Measurements from ENCODE around the gene TRMT10B. TPM values are rescaled to one million over a fixed set of nuclear protein-coding genes. Genes with fewer than 3 reads are reported as not detected.

TRMT10B gene, protein sequence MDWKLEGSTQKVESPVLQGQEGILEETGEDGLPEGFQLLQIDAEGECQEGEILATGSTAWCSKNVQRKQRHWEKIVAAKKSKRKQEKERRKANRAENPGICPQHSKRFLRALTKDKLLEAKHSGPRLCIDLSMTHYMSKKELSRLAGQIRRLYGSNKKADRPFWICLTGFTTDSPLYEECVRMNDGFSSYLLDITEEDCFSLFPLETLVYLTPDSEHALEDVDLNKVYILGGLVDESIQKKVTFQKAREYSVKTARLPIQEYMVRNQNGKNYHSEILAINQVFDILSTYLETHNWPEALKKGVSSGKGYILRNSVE
- total RNA-seq (2014; rRNA removed; shearing (Covaris generic)) (not detected in 2 replicates), total RNA-seq (2022) (2.8 and 3.0 TPM in 2 replicates), Bru-seq, nascent RNA (percentile 45 among the genes with signal in this experiment), BruChase-seq, experiment 1, labeled RNA remaining after a 6-hour chase (percentile 43 among the genes with signal in this experiment), BruChase-seq, experiment 2, labeled RNA remaining after a 2-hour chase (percentile 44 among the genes with signal in this experiment)
- long read RNA-seq, partial matches to known transcripts, result 3 of 98 reads
- long read RNA-seq, other reads (novel, unspliced or antisense), result 95 of 98 reads

GRCh38 chr9:37753489-37754190 is at the start of gene TRMT10B:
TSS of gene TRMT10B (plus strand) at chr9:37753805. CDS start at chr9:37761932, 8,127 bp downstream.
- Histone ChIP-seq H3K36me3 (ENCODE audit: insufficient read depth, low read length) (no peaks in the 10 kb centered on the region), H4K20me1 (ENCODE audit: insufficient read depth, low read length) (no peaks in the 10 kb centered on the region), H3K79me2 (ENCODE audit: insufficient read depth, low read depth, low read length) (no peaks in the 10 kb centered on the region), H3K4me1 (ENCODE audit: insufficient read depth, low read length, poor library complexity, severe bottlenecking) (no peaks in the 10 kb centered on the region), H3K4me3 (ENCODE audit: low read depth, low read length, poor library complexity, severe bottlenecking) (no peak within 1 kb of the TSS), H3K9me3 (ENCODE audit: low read length) (no peaks in the 10 kb centered on the region), H3K4me2 (ENCODE audit: low read length) (peak within 1 kb of the TSS; percentile 41; the same call in 1 of the 2 replicates), H3K9me2 (ENCODE audit: insufficient read depth, low read length) (no peaks in the 10 kb centered on the region), H2AFZ (ENCODE audit: low read length) (no peak within 1 kb of the TSS), H3K27ac (ENCODE audit: low read depth, low read length, poor library complexity, severe bottlenecking) (no peak within 1 kb of the TSS)
- ChIA-PET POLR2A (interaction anchor here (1.0 to 1.3 kb wide), 2 partner anchors 9 to 15 kb away, joined by 5 to 11 read pairs; no protein-coding TSS in a partner anchor), CTCF (ENCODE audit: unreplicated experiment) (no interaction called here)
- TSS peak; percentile 65 for BruUV-seq (replicated peaks)
- intact Hi-C loops (cut with micrococcal nuclease; ENCODE audit: unreplicated experiment), result no loop called here
- TF ChIP-seq, protein P1, sequence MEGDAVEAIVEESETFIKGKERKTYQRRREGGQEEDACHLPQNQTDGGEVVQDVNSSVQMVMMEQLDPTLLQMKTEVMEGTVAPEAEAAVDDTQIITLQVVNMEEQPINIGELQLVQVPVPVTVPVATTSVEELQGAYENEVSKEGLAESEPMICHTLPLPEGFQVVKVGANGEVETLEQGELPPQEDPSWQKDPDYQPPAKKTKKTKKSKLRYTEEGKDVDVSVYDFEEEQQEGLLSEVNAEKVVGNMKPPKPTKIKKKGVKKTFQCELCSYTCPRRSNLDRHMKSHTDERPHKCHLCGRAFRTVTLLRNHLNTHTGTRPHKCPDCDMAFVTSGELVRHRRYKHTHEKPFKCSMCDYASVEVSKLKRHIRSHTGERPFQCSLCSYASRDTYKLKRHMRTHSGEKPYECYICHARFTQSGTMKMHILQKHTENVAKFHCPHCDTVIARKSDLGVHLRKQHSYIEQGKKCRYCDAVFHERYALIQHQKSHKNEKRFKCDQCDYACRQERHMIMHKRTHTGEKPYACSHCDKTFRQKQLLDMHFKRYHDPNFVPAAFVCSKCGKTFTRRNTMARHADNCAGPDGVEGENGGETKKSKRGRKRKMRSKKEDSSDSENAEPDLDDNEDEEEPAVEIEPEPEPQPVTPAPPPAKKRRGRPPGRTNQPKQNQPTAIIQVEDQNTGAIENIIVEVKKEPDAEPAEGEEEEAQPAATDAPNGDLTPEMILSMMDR (conservative IDR thresholded peaks at IDR 0.05; ENCODE audit: low read length), result no peak
- TF ChIP-seq EZH2phosphoT487 (IDR thresholded peaks at IDR 0.05; ENCODE audit: borderline replicate concordance, low read depth, low read length), result no peak
- DNase-seq (ENCODE audit: low spot score), result no peak

DNA sequence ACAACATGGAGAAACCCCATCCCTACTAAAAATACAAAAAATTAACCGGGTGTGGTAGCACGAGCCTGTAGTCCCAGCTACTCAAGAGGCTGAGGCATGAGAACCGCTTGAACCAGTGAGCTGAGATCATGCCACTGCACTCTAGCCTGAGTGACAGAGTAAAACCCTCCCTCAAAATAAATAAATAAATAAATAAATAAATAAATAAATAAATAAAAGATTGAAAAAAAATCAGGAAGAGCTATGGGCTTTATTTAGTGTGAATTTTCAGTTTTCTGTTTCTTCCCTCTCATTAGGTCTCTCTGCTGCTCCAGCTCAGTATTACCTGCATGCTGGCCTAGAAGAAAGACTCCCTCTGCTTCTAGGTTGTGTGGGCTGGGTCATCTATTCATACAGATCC is 47.8 kb upstream of the TRMT10B start:
- intact Hi-C loops (cut with micrococcal nuclease; ENCODE audit: unreplicated experiment), result no loop called here
- H4K20me1 ChIP-seq (ENCODE audit: insufficient read depth, low read length), result no peaks in the 10 kb centered on the region
- no peaks in the 10 kb centered on the region for H3K4me1 ChIP-seq (ENCODE audit: insufficient read depth, low read length, poor library complexity, severe bottlenecking)
- no peak overlapping the region for H3K4me3 ChIP-seq (ENCODE audit: low read depth, low read length, poor library complexity, severe bottlenecking)
- no peaks in the 10 kb centered on the region for H3K79me2 ChIP-seq (ENCODE audit: insufficient read depth, low read depth, low read length)
- POLR2A ChIA-PET, result interaction anchor here (0.7 kb wide), 1 partner anchor 59 kb away, joined by 3 read pairs; no protein-coding TSS in a partner anchor
- no peaks in the 10 kb centered on the region for H3K9me2 ChIP-seq (ENCODE audit: insufficient read depth, low read length)
- no peak overlapping the region for H3K27ac ChIP-seq (ENCODE audit: low read depth, low read length, poor library complexity, severe bottlenecking)
- no peaks in the 10 kb centered on the region for H3K36me3 ChIP-seq (ENCODE audit: insufficient read depth, low read length)
- no peak overlapping the region for H2AFZ ChIP-seq (ENCODE audit: low read length)
- CTCF ChIA-PET (ENCODE audit: unreplicated experiment), result no interaction called here
- no peaks in the 10 kb centered on the region for H3K9me3 ChIP-seq (ENCODE audit: low read length)
- no peak overlapping the region for H3K4me2 ChIP-seq (ENCODE audit: low read length)
- TF ChIP-seq, protein P1 (conservative IDR thresholded peaks at IDR 0.05; ENCODE audit: low read length), result no peak
- TF ChIP-seq EZH2phosphoT487 (IDR thresholded peaks at IDR 0.05; ENCODE audit: borderline replicate concordance, low read depth, low read length), result no peak
- BruUV-seq (replicated peaks), result no TSS peak
- DNase-seq (ENCODE audit: low spot score), result no peak

All from OCI-LY7 (cell line).